HFF-Myc (cell line): ENCODE results near the gene ALPK3.

Experiments used
- DNase-seq: peaks from one replicate; pipeline ENCODE4 v3.0.0-alpha.2; 2011; ENCODE audit warnings: low read depth; ENCODE audit errors: extremely low read depth
- H3K4me3 ChIP-seq: replicated peaks from 2 replicates; pipeline ENCODE4 v1.5.1; 2011; ENCODE audit warnings: low read depth, mild to moderate bottlenecking, control low read depth, low read length
- CTCF ChIP-seq: IDR thresholded peaks from 2 replicates; pipeline ENCODE4 v1.5.1; 2012; ENCODE audit warnings: mild to moderate bottlenecking, low read depth, low read length, control low read depth; ENCODE audit errors: missing control alignments

ALPK3 gene

GRCh38 chr15:84834229-84834955, 17.2 kb downstream of the ALPK3 start:
- TF ChIP-seq CTCF = no peak
- no peak overlapping the region for H3K4me3 ChIP-seq
- no peak for DNase-seq

GRCh38 chr15:84834969-84835368, 17.8 kb downstream of the ALPK3 start:
- no peak overlapping the region for H3K4me3 ChIP-seq
- no peak for TF ChIP-seq CTCF
- no peak for DNase-seq

GRCh38 chr15:84835661-84836337, 18.6 kb downstream of the ALPK3 start:
- TF ChIP-seq CTCF = no peak
- DNase-seq = no peak
- no peak overlapping the region for H3K4me3 ChIP-seq

- TF ChIP-seq CTCF = no peak
Measured at GRCh38 chr15:84836844-84837243, 19.7 kb downstream of the ALPK3 start.

GRCh38 chr15:84839714-84840113, 22.6 kb downstream of the ALPK3 start:
- no peak overlapping the region for H3K4me3 ChIP-seq
- TF ChIP-seq CTCF = no peak
- DNase-seq = no peak

More at GRCh38 chr15:84836844-84837243, 19.7 kb downstream of the ALPK3 start:
- no peak for DNase-seq
- H3K4me3 ChIP-seq = no peak overlapping the region

- H3K4me3 ChIP-seq = no peak overlapping the region
- TF ChIP-seq CTCF = no peak
- DNase-seq = no peak
Measured at GRCh38 chr15:84840255-84840654, 23.1 kb downstream of the ALPK3 start.
